22Rv1 (cell line): ENCODE results near the gene KHDRBS1.

Source experiments
- ZFX ChIP-seq: fragments of 450-650 bp; IDR thresholded peaks from 2 replicates; pipeline ENCODE4 v1.6.1; 2017; ENCODE audit warnings: antibody characterized with exemption, borderline replicate concordance
- TF ChIP-seq, protein P1 (sequence below): fragments of 450-650 bp; IDR thresholded peaks from 2 replicates; pipeline ENCODE4 v1.5.1; 2017; ENCODE audit warnings: mild to moderate bottlenecking

DNA sequence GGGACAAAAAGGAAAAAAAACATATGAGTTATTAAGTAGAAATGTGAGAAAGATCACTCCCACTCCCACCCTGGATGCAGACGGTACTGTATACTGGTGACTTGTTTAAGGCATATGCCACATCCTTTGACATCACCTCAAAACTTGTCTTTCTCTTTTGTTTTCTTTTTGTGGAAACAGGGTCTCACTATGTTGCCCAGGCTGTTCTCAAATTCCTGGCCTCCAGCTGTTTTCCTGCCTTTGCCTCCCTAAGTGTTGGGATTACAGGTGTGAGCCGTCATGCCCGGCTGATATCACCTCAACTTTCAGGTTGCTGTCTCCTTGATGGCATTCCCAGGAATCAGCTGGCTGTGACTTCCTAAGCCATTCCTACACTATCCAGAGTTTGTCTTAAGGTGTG, 18.4 kb upstream of the KHDRBS1 start:
- TF ChIP-seq, protein P1, sequence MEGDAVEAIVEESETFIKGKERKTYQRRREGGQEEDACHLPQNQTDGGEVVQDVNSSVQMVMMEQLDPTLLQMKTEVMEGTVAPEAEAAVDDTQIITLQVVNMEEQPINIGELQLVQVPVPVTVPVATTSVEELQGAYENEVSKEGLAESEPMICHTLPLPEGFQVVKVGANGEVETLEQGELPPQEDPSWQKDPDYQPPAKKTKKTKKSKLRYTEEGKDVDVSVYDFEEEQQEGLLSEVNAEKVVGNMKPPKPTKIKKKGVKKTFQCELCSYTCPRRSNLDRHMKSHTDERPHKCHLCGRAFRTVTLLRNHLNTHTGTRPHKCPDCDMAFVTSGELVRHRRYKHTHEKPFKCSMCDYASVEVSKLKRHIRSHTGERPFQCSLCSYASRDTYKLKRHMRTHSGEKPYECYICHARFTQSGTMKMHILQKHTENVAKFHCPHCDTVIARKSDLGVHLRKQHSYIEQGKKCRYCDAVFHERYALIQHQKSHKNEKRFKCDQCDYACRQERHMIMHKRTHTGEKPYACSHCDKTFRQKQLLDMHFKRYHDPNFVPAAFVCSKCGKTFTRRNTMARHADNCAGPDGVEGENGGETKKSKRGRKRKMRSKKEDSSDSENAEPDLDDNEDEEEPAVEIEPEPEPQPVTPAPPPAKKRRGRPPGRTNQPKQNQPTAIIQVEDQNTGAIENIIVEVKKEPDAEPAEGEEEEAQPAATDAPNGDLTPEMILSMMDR = no peak
- TF ChIP-seq ZFX = no peak
